ENCODE results near the gene MRPL28. TPM values are rescaled to one million over a fixed set of nuclear protein-coding genes. Genes with fewer than 3 reads are reported as not detected.

The MRPL28 gene
- 115 to 140 TPM (median 129 TPM) in 5 replicates for total RNA-seq (2022; extraction: Qiagen RNA extraction; ENCODE audit: low read depth)

GRCh38 chr16:370443-370842 lies at the start of gene MRPL28:
Gene MRPL28 (minus strand): TSS chr16:370538. CDS start chr16:370218, 320 bp downstream.

GRCh38 chr16:401468-402348 lies 31.4 kb upstream of the MRPL28 start, which contains the start of gene DECR2:
Gene DECR2 (plus strand): TSS chr16:401885. CDS start chr16:401964, 79 bp downstream.

GRCh38 chr16:397135-397661 lies 26.9 kb upstream of the MRPL28 start, which contains the start of gene NME4:
Gene NME4 (plus strand): TSS chr16:397199. CDS start chr16:397223, 24 bp downstream.

GRCh38 chr16:381789-382717 lies 11.7 kb upstream of the MRPL28 start, which contains the start of gene PGAP6:
Gene PGAP6 (minus strand): TSS chr16:381978. CDS start chr16:381821, 157 bp downstream.

GRCh38 chr16:352547-353403 lies 17.6 kb downstream of the MRPL28 start, which contains the start of gene AXIN1:
Gene AXIN1 (minus strand): TSS chr16:352723. CDS start chr16:347025, 5,698 bp downstream.

Other genes starting within 250 kb of the MRPL28 start
- 22.9 to 34.2 TPM (median 29.7 TPM) in 5 replicates for gene NPRL3, start 231.9 kb downstream of the MRPL28 start, total RNA-seq (2022; extraction: Qiagen RNA extraction; ENCODE audit: low read depth)
- 0.12 to 0.26 TPM (median 0.19 TPM) in 3 of 5 replicates, not detected in the others for gene HBZ, start 217.9 kb downstream of the MRPL28 start, total RNA-seq (2022; extraction: Qiagen RNA extraction; ENCODE audit: low read depth)
- not detected in 5 replicates for gene HBM, start 204.6 kb downstream of the MRPL28 start, total RNA-seq (2022; extraction: Qiagen RNA extraction; ENCODE audit: low read depth)
- 0.23 to 0.44 TPM (median 0.27 TPM) in 3 of 5 replicates, not detected in the others for gene HBA2, start 197.7 kb downstream of the MRPL28 start, total RNA-seq (2022; extraction: Qiagen RNA extraction; ENCODE audit: low read depth)
- gene HBA1, start 193.9 kb downstream of the MRPL28 start, total RNA-seq (2022; extraction: Qiagen RNA extraction; ENCODE audit: low read depth), result 0.79 to 1.4 TPM (median 1.1 TPM) in 5 replicates
- gene HBQ1, start 190.1 kb downstream of the MRPL28 start, total RNA-seq (2022; extraction: Qiagen RNA extraction; ENCODE audit: low read depth), result 4.5 to 8.2 TPM (median 6.4 TPM) in 5 replicates
- gene LUC7L, start 141.1 kb downstream of the MRPL28 start, total RNA-seq (2022; extraction: Qiagen RNA extraction; ENCODE audit: low read depth), result 39.0 to 56.3 TPM (median 53.5 TPM) in 5 replicates
- 45.5 to 52.5 TPM (median 48.7 TPM) in 5 replicates for gene FAM234A, start 135.7 kb downstream of the MRPL28 start, total RNA-seq (2022; extraction: Qiagen RNA extraction; ENCODE audit: low read depth)
- gene RGS11, start 94.6 kb downstream of the MRPL28 start, total RNA-seq (2022; extraction: Qiagen RNA extraction; ENCODE audit: low read depth), result 3.5 to 4.7 TPM (median 4.4 TPM) in 5 replicates
- 1.9 to 3.1 TPM (median 2.4 TPM) in 5 replicates for gene ARHGDIG, start 89.9 kb downstream of the MRPL28 start, total RNA-seq (2022; extraction: Qiagen RNA extraction; ENCODE audit: low read depth)
- gene PDIA2, start 87.4 kb downstream of the MRPL28 start, total RNA-seq (2022; extraction: Qiagen RNA extraction; ENCODE audit: low read depth), result 0.36 to 0.65 TPM (median 0.46 TPM) in 5 replicates
- 32.2 to 34.8 TPM (median 32.4 TPM) in 5 replicates for gene AXIN1, start 17.8 kb downstream of the MRPL28 start, total RNA-seq (2022; extraction: Qiagen RNA extraction; ENCODE audit: low read depth)
- 25.3 to 40.1 TPM (median 34.7 TPM) in 5 replicates for gene PGAP6, start 11.4 kb upstream of the MRPL28 start, total RNA-seq (2022; extraction: Qiagen RNA extraction; ENCODE audit: low read depth)
- 293 to 451 TPM (median 381 TPM) in 5 replicates for gene NME4, start 26.7 kb upstream of the MRPL28 start, total RNA-seq (2022; extraction: Qiagen RNA extraction; ENCODE audit: low read depth)
- 23.0 to 28.9 TPM (median 24.7 TPM) in 5 replicates for gene DECR2, start 31.3 kb upstream of the MRPL28 start, total RNA-seq (2022; extraction: Qiagen RNA extraction; ENCODE audit: low read depth)
- gene RAB11FIP3, start 55.1 kb upstream of the MRPL28 start, total RNA-seq (2022; extraction: Qiagen RNA extraction; ENCODE audit: low read depth), result 20.0 to 23.1 TPM (median 21.7 TPM) in 5 replicates
- 53.0 to 84.9 TPM (median 71.0 TPM) in 5 replicates for gene CAPN15, start 157.2 kb upstream of the MRPL28 start, total RNA-seq (2022; extraction: Qiagen RNA extraction; ENCODE audit: low read depth)
- 0.05 to 0.17 TPM (median 0.09 TPM) in 5 replicates for gene PRR35, start 189.9 kb upstream of the MRPL28 start, total RNA-seq (2022; extraction: Qiagen RNA extraction; ENCODE audit: low read depth)
- 0.15 to 0.30 TPM (median 0.21 TPM) in 5 replicates for gene NHLRC4, start 196.5 kb upstream of the MRPL28 start, total RNA-seq (2022; extraction: Qiagen RNA extraction; ENCODE audit: low read depth)
- gene PIGQ, start 199.4 kb upstream of the MRPL28 start, total RNA-seq (2022; extraction: Qiagen RNA extraction; ENCODE audit: low read depth), result 30.3 to 41.5 TPM (median 38.5 TPM) in 5 replicates
- 12.6 to 20.4 TPM (median 17.2 TPM) in 5 replicates for gene RAB40C, start 219.5 kb upstream of the MRPL28 start, total RNA-seq (2022; extraction: Qiagen RNA extraction; ENCODE audit: low read depth)